NCI-H1048 (cell line): ENCODE data around the gene SREBF2.
"Not testable (repeated sequence)": the region's sequence is repeated elsewhere in the genome, so short reads cannot be mapped to it uniquely, and the experiment has no call there.

Experiments
- DNase-seq: peaks from one replicate; lab custom pipeline; 2025; lab: John Stamatoyannopoulos, UW

SREBF2 gene

GRCh38 chr22:41842996-41843970, 10.4 kb downstream of the SREBF2 start:
- DNase-seq, result no peak

GRCh38 chr22:41844036-41844435, 11.1 kb downstream of the SREBF2 start:
- DNase-seq, result no peak

- no peak for DNase-seq
These were observed 11.6 kb downstream of the SREBF2 start for GRCh38 chr22:41844513-41844912.

- DNase-seq, result no peak
These were observed 12.7 kb downstream of the SREBF2 start for GRCh38 chr22:41845380-41846267.

GRCh38 chr22:41846268-41846987, 13.5 kb downstream of the SREBF2 start:
- DNase-seq, result no peak

GRCh38 chr22:41847300-41847699, 14.4 kb downstream of the SREBF2 start:
- DNase-seq, result no peak

- no peak for DNase-seq
These were observed 15.6 kb downstream of the SREBF2 start for GRCh38 chr22:41848468-41848867.

GRCh38 chr22:41856469-41856868, 23.6 kb downstream of the SREBF2 start:
- no peak for DNase-seq

- no peak for DNase-seq
These were observed 24.4 kb downstream of the SREBF2 start for GRCh38 chr22:41857155-41857859.

GRCh38 chr22:41857860-41858199, 24.9 kb downstream of the SREBF2 start:
- no peak for DNase-seq

- DNase-seq, result no peak
These were observed 29.2 kb downstream of the SREBF2 start for GRCh38 chr22:41862160-41862529.

GRCh38 chr22:41862530-41863266, 29.8 kb downstream of the SREBF2 start:
- DNase-seq, result no peak

GRCh38 chr22:41863472-41863871, 30.6 kb downstream of the SREBF2 start:
- DNase-seq, result no peak

- no peak for DNase-seq
These were observed 35.7 kb downstream of the SREBF2 start for GRCh38 chr22:41868556-41868955.

GRCh38 chr22:41870081-41870480, 37.2 kb downstream of the SREBF2 start:
- not testable (repeated sequence) for DNase-seq

GRCh38 chr22:41870786-41871185, 37.9 kb downstream of the SREBF2 start:
- DNase-seq, result no peak

- DNase-seq, result no peak
These were observed 40.5 kb downstream of the SREBF2 start for GRCh38 chr22:41873391-41873790.

- no peak for DNase-seq
These were observed 41.2 kb downstream of the SREBF2 start for GRCh38 chr22:41874090-41874489.

GRCh38 chr22:41875531-41876270, 42.8 kb downstream of the SREBF2 start:
- no peak for DNase-seq

GRCh38 chr22:41876275-41876674, 43.4 kb downstream of the SREBF2 start:
- no peak for DNase-seq
